ENCODE measurements around the gene MPL.

DNA sequence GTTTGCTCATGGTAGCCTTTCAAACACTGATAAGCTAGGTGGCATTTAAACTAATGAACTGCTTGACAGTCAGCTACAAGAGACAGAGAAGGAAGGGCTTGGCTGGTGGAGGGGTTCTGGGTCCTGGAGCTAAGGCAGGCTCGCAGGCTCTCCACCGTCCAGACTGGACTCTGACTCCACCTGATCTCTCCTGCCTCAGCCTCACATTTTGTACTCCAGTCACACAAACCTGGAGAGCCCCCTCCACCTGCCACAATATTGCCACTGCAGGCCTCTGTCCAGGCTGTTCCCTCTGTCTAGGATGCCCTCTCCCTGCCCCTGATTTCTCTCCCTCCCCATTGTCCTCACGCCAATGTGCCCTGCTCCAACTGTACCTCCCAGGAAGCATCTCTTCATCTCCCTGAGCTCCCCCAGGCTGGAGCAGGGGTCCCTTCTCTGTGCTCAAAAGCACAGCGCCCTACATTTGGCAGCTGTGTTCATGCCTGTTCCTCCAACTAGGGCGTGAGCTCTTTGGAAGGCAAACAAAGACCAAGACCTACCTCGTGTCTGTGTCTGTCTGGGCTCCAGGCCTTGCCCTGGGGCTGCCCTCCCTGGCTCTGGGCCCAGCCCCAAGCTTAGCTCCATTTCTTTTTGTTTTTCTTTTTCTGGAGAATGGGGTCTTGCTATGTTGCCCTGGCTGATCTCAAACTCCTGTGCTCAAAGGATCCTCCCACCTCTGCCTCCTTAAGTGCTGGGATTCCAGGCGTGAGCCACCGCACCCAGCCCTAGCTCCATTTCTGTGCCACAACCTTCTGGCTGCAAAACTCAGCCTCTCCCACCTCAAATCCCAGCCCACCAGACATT lies 33.9 kb upstream of the MPL start:
- no peak for TF ChIP-seq CTCF (IDR thresholded peaks at IDR 0.05)
- TF ChIP-seq EP300 (IDR thresholded peaks at IDR 0.05), result no peak

Data from ovary (tissue), 3 donors.